ENCODE data around the gene RTP2. TPM values are rescaled to one million over a fixed set of nuclear protein-coding genes. Genes with fewer than 3 reads are reported as not detected.

RTP2 gene
- total and polyA plus RNA-seq, 9 of the 15 experiments (the other 6 are each of a cell fraction or from before 2014, with no cell fraction given): not detected

DNA sequence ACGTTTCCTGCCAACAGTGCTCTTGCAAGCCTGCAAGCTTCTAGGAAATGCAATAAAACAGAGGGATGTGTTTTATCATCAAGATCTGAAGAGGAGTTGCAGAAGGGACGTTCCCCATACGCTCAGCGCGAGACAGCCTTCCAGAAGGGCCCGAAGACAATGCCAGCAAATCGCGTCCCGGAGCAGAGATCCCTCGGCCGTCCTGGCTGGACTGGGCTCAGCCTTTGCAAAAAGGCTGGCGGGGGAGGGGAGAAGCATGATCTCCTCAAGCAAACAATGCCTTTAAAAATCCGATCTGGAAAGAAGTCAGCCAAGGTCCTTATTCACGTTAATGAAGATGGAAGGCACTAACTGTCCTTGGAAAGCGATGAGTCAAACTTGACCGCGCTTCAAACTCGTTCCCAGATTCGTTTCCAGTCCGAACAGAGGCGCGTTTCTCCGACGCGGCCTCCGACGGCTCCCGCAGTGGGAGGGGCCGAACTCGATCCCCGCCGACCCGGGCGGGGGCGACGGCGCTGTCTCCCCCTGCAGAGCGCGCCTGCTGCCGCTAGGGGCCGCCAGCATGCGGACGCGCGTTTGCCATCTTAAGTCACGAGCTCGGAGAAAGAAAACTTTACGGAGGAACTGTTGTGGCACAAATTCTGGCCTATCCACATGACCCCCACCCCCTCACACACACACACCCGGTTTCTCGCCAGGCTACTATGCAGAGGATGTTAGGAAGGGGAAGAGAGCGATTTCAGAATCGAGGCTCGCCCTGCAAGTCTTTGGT, 37.4 kb upstream of the RTP2 start (continued):
- TF ChIP-seq ZNF239 (CRISPR knock-in tag; IDR thresholded peaks at IDR 0.05): no peak
- TF ChIP-seq, protein P1, sequence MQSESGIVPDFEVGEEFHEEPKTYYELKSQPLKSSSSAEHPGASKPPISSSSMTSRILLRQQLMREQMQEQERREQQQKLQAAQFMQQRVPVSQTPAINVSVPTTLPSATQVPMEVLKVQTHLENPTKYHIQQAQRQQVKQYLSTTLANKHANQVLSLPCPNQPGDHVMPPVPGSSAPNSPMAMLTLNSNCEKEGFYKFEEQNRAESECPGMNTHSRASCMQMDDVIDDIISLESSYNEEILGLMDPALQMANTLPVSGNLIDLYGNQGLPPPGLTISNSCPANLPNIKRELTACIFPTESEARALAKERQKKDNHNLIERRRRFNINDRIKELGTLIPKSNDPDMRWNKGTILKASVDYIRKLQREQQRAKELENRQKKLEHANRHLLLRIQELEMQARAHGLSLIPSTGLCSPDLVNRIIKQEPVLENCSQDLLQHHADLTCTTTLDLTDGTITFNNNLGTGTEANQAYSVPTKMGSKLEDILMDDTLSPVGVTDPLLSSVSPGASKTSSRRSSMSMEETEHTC (IDR thresholded peaks at IDR 0.05): peak; percentile 93
- peak; percentile 40; the same call in 1 of the 2 replicates for TF ChIP-seq EP300 (IDR thresholded peaks at IDR 0.05; ENCODE audit: low read length)
- TF ChIP-seq PHB (CRISPR knock-in tag; IDR thresholded peaks at IDR 0.05): no peak
- peak in 1 of 3 experiments; percentile 55; a peak in 1 of 6 replicates for TF ChIP-seq ZBTB11 (CRISPR knock-in tag; IDR thresholded peaks at IDR 0.05)
- no peak for TF ChIP-seq ZNF384 (IDR thresholded peaks at IDR 0.05; ENCODE audit: low read depth, low read length)
- peak; percentile 34; the same call in 1 of the 2 replicates for TF ChIP-seq GABPB1 (CRISPR knock-in tag; IDR thresholded peaks at IDR 0.05)
- 0 out of 2 replicates have a peak, but pooled peaks have one; percentile 37 for TF ChIP-seq GATAD2A (IDR thresholded peaks at IDR 0.05)
- TF ChIP-seq RBM17 (IDR thresholded peaks at IDR 0.05; ENCODE audit: borderline replicate concordance, low read depth, low read length): no peak
- TF ChIP-seq FOXJ3 (CRISPR knock-in tag; IDR thresholded peaks at IDR 0.05): no peak
- no peak for TF ChIP-seq ZNF77 (CRISPR knock-in tag; IDR thresholded peaks at IDR 0.05)
- no peak for TF ChIP-seq LARP7 (IDR thresholded peaks at IDR 0.05)
- TF ChIP-seq CBX3 (IDR thresholded peaks at IDR 0.05; ENCODE audit: borderline replicate concordance in 1 of 2, low read length in 2 of 2): peak in 1 of 2 experiments; percentile 66; a peak in 1 of 3 replicates
- TF ChIP-seq ZNF24 (IDR thresholded peaks at IDR 0.05): 0 out of 2 replicates have a peak, but pooled peaks have one; percentile 9
- 0 out of 2 replicates have a peak, but pooled peaks have one; percentile 13 for TF ChIP-seq ARID1B (IDR thresholded peaks at IDR 0.05)
- TF ChIP-seq, protein P2, sequence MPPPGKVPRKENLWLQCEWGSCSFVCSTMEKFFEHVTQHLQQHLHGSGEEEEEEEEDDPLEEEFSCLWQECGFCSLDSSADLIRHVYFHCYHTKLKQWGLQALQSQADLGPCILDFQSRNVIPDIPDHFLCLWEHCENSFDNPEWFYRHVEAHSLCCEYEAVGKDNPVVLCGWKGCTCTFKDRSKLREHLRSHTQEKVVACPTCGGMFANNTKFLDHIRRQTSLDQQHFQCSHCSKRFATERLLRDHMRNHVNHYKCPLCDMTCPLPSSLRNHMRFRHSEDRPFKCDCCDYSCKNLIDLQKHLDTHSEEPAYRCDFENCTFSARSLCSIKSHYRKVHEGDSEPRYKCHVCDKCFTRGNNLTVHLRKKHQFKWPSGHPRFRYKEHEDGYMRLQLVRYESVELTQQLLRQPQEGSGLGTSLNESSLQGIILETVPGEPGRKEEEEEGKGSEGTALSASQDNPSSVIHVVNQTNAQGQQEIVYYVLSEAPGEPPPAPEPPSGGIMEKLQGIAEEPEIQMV (tag; conservative IDR thresholded peaks at IDR 0.05; ENCODE audit: low read depth): peak; percentile 77
- TF ChIP-seq RBM14 (IDR thresholded peaks at IDR 0.05; ENCODE audit: borderline replicate concordance, insufficient read depth, low read depth, low read length): no peak
- TF ChIP-seq PRPF4 (IDR thresholded peaks at IDR 0.05; ENCODE audit: insufficient read depth, low read depth, low read length, poor library complexity, severe bottlenecking): no peak
- TF ChIP-seq ETV5 (CRISPR knock-in tag; IDR thresholded peaks at IDR 0.05; ENCODE audit: low read depth): 0 out of 2 replicates have a peak, but pooled peaks have one; percentile 36
- TF ChIP-seq KAT2B (IDR thresholded peaks at IDR 0.05; ENCODE audit: low read depth, low read length): no peak
- 0 out of 2 replicates have a peak, but pooled peaks have one; percentile 10 for TF ChIP-seq ZNF583 (CRISPR knock-in tag; IDR thresholded peaks at IDR 0.05)
- TF ChIP-seq ZNF146 (CRISPR knock-in tag; IDR thresholded peaks at IDR 0.05; ENCODE audit: unreplicated experiment): no peak
- peak; percentile 46 for TF ChIP-seq SMC3 (conservative IDR thresholded peaks at IDR 0.05; ENCODE audit: insufficient read depth, low read depth, low read length)

Data from K562 (cell line).